ENCODE measurements around the gene SLX4IP. TPM values are rescaled to one million over a fixed set of nuclear protein-coding genes. Genes with fewer than 3 reads are reported as not detected.

Gene SLX4IP
- total and polyA plus RNA-seq, 2 donors (not counting 1 experiment from before 2014, with no cell fraction given) = 1.9 to 8.1 TPM

- Histone ChIP-seq H4K20me1 (ENCODE audit: control insufficient read depth, extremely low read depth, insufficient read depth, low read length) (no peaks in the 10 kb centered on the region), H3K36me3 (ENCODE audit: control insufficient read depth, insufficient read depth, low read length) (no peaks in the 10 kb centered on the region), H3K4me2 (ENCODE audit: extremely low read depth, insufficient read depth, low read length) (peak overlapping the region; percentile 89), H3K27ac (ENCODE audit: insufficient read depth, low read length) (peak overlapping the region; percentile 87), H2AFZ (ENCODE audit: low read length) (no peak overlapping the region), H3K9ac (ENCODE audit: insufficient read depth, low read length) (no peak overlapping the region), H3K9me3 (ENCODE audit: control insufficient read depth, insufficient read depth, low read depth, low read length) (no peaks in the 10 kb centered on the region), H3K79me2 (ENCODE audit: control insufficient read depth, insufficient read depth, low read length) (no peaks in the 10 kb centered on the region), H3K4me1 (ENCODE audit: control insufficient read depth, extremely low read depth, insufficient read depth, low read length) (peaks cover 16% of the 10 kb centered on the region), H3K4me3 (replicated peaks in 1 of 4; ENCODE audit: control extremely low read depth in 1 of 4, insufficient read depth in 1 of 4, low read depth in 3 of 4, low read length in 4 of 4) (no peak overlapping the region), H3K27me3 (ENCODE audit: control insufficient read depth, insufficient read depth, low read length) (no peaks in the 10 kb centered on the region)
- DNase-seq (ENCODE audit: low read depth in 2 of 2) = peak; percentile 98 to 100
- TF ChIP-seq EZH2 (IDR thresholded peaks at IDR 0.05; ENCODE audit: low read length, missing control alignments) (no peak), CTCF (conservative IDR thresholded peaks at IDR 0.05 in 1 of 2, IDR thresholded peaks at IDR 0.05 in 1 of 2; ENCODE audit: low read depth in 1 of 2, low read length in 2 of 2) (no peak)
These were observed 76.6 kb downstream of the SLX4IP start for GRCh38 chr20:10511509-10512251.

- Histone ChIP-seq H3K9ac (ENCODE audit: insufficient read depth, low read length) (no peak overlapping the region), H3K4me2 (ENCODE audit: extremely low read depth, insufficient read depth, low read length) (no peak overlapping the region), H3K4me3 (replicated peaks in 1 of 4; ENCODE audit: control extremely low read depth in 1 of 4, insufficient read depth in 1 of 4, low read depth in 3 of 4, low read length in 4 of 4) (no peak overlapping the region), H3K27ac (ENCODE audit: insufficient read depth, low read length) (no peak overlapping the region), H3K27me3 (ENCODE audit: control insufficient read depth, insufficient read depth, low read length) (no peaks in the 10 kb centered on the region), H4K20me1 (ENCODE audit: control insufficient read depth, extremely low read depth, insufficient read depth, low read length) (no peaks in the 10 kb centered on the region), H3K36me3 (ENCODE audit: control insufficient read depth, insufficient read depth, low read length) (no peaks in the 10 kb centered on the region), H3K79me2 (ENCODE audit: control insufficient read depth, insufficient read depth, low read length) (no peaks in the 10 kb centered on the region), H2AFZ (ENCODE audit: low read length) (no peak overlapping the region), H3K9me3 (ENCODE audit: control insufficient read depth, insufficient read depth, low read depth, low read length) (no peaks in the 10 kb centered on the region), H3K4me1 (ENCODE audit: control insufficient read depth, extremely low read depth, insufficient read depth, low read length) (peaks cover 15% of the 10 kb centered on the region)
- no peak for TF ChIP-seq EZH2 (IDR thresholded peaks at IDR 0.05; ENCODE audit: low read length, missing control alignments)
- no peak for TF ChIP-seq CTCF (conservative IDR thresholded peaks at IDR 0.05 in 1 of 2, IDR thresholded peaks at IDR 0.05 in 1 of 2; ENCODE audit: low read depth in 1 of 2, low read length in 2 of 2)
- no peak for DNase-seq (ENCODE audit: low read depth in 2 of 2)
These were observed 78.0 kb downstream of the SLX4IP start for GRCh38 chr20:10513061-10513460.

- Histone ChIP-seq H3K9ac (ENCODE audit: insufficient read depth, low read length) (no peak overlapping the region), H3K4me1 (ENCODE audit: control insufficient read depth, extremely low read depth, insufficient read depth, low read length) (peaks cover 8% of the 10 kb centered on the region), H3K79me2 (ENCODE audit: control insufficient read depth, insufficient read depth, low read length) (no peaks in the 10 kb centered on the region), H3K27me3 (ENCODE audit: control insufficient read depth, insufficient read depth, low read length) (no peaks in the 10 kb centered on the region), H3K27ac (ENCODE audit: insufficient read depth, low read length) (no peak overlapping the region), H2AFZ (ENCODE audit: low read length) (no peak overlapping the region), H3K9me3 (ENCODE audit: control insufficient read depth, insufficient read depth, low read depth, low read length) (no peaks in the 10 kb centered on the region), H3K4me2 (ENCODE audit: extremely low read depth, insufficient read depth, low read length) (peak overlapping the region; percentile 3), H3K4me3 (replicated peaks in 1 of 4; ENCODE audit: control extremely low read depth in 1 of 4, insufficient read depth in 1 of 4, low read depth in 3 of 4, low read length in 4 of 4) (no peak overlapping the region), H3K36me3 (ENCODE audit: control insufficient read depth, insufficient read depth, low read length) (no peaks in the 10 kb centered on the region), H4K20me1 (ENCODE audit: control insufficient read depth, extremely low read depth, insufficient read depth, low read length) (no peaks in the 10 kb centered on the region)
- TF ChIP-seq EZH2 (IDR thresholded peaks at IDR 0.05; ENCODE audit: low read length, missing control alignments) = no peak
- no peak for TF ChIP-seq CTCF (conservative IDR thresholded peaks at IDR 0.05 in 1 of 2, IDR thresholded peaks at IDR 0.05 in 1 of 2; ENCODE audit: low read depth in 1 of 2, low read length in 2 of 2)
- DNase-seq (ENCODE audit: low read depth in 2 of 2) = peak; percentile 25 to 36
These were observed 78.9 kb downstream of the SLX4IP start for GRCh38 chr20:10513931-10514575.
